Measurements from ENCODE around the gene SAFB2. TPM values are rescaled to one million over a fixed set of nuclear protein-coding genes. Genes with fewer than 3 reads are reported as not detected.

SAFB2 gene
- total and polyA plus RNA-seq, 8 donors, result 38.5 to 237 (median 83.7) TPM

GRCh38 chr19:5652261-5652660 lies 29.7 kb upstream of the SAFB2 start:
- Histone ChIP-seq H3K4me3 (no peak overlapping the region), H3K27ac (no peak overlapping the region), H3K9me3 (no peaks in the 10 kb centered on the region), H3K36me3 (peaks cover 90 to 93% (median 93%) of the 10 kb centered on the region in 4 donors), H3K27me3 (no peaks in the 10 kb centered on the region), H3K4me1 (no peaks in the 10 kb centered on the region)
- WGBS, 5 donors, result 89 to 95% (median 93%) methylated on average over 9 to 10 of the region's 10 CpGs
- TF ChIP-seq EP300 (IDR thresholded peaks at IDR 0.05) (no peak), POLR2AphosphoS5 (IDR thresholded peaks at IDR 0.05) (no peak), POLR2A (IDR thresholded peaks at IDR 0.05) (no peak)
- TF ChIP-seq, protein P1, sequence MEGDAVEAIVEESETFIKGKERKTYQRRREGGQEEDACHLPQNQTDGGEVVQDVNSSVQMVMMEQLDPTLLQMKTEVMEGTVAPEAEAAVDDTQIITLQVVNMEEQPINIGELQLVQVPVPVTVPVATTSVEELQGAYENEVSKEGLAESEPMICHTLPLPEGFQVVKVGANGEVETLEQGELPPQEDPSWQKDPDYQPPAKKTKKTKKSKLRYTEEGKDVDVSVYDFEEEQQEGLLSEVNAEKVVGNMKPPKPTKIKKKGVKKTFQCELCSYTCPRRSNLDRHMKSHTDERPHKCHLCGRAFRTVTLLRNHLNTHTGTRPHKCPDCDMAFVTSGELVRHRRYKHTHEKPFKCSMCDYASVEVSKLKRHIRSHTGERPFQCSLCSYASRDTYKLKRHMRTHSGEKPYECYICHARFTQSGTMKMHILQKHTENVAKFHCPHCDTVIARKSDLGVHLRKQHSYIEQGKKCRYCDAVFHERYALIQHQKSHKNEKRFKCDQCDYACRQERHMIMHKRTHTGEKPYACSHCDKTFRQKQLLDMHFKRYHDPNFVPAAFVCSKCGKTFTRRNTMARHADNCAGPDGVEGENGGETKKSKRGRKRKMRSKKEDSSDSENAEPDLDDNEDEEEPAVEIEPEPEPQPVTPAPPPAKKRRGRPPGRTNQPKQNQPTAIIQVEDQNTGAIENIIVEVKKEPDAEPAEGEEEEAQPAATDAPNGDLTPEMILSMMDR (IDR thresholded peaks at IDR 0.05), result no peak
- intact Hi-C loops (cut with DNase I; ENCODE audit: low total_unique reads), result no loop called here
- DNase-seq, result no peak

GRCh38 chr19:5651361-5651760 lies 28.8 kb upstream of the SAFB2 start:
- Histone ChIP-seq H3K9me3 (no peaks in the 10 kb centered on the region), H3K36me3 (peaks cover 92 to 93% (median 93%) of the 10 kb centered on the region in 4 donors), H3K4me1 (no peaks in the 10 kb centered on the region), H3K27ac (no peak overlapping the region), H3K27me3 (no peaks in the 10 kb centered on the region), H3K4me3 (no peak overlapping the region)
- WGBS, 5 donors, result 69 to 100% (median 97%) methylated on average over 3 to 5 of the region's 5 CpGs
- DNase-seq, result no peak
- intact Hi-C loops (cut with DNase I; ENCODE audit: low total_unique reads), result no loop called here
- TF ChIP-seq POLR2A (IDR thresholded peaks at IDR 0.05) (no peak), POLR2AphosphoS5 (IDR thresholded peaks at IDR 0.05) (no peak), EP300 (IDR thresholded peaks at IDR 0.05) (no peak)
- TF ChIP-seq, protein P1 (IDR thresholded peaks at IDR 0.05), result no peak

DNA sequence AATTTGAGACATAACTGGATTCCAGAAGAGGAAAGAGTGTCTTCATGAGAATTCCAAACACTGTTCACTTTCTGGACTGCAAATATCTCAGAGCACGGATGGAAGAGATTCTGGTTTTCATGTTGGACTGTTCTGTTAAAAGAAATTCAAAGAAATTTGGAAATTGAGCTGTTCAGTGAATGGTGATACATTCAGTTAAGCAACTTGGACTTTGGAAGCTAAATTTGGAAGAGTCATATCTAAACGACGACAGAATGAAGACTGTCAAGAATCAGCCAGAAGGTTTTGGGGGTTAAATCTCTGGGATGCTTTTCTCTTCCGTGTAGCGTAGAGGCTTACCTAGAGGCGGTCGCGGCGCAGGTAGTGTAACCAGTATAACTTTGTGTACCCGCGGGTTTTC lies 25.9 kb upstream of the SAFB2 start:
- Histone ChIP-seq H3K27ac (no peak overlapping the region), H3K36me3 (peaks cover 75 to 93% (median 93%) of the 10 kb centered on the region in 4 donors), H3K27me3 (no peaks in the 10 kb centered on the region), H3K4me1 (peaks cover 0 to 10% (median 0%) of the 10 kb centered on the region in 4 donors), H3K9me3 (no peaks in the 10 kb centered on the region), H3K4me3 (no peak overlapping the region)
- DNase-seq, result no peak
- TF ChIP-seq POLR2AphosphoS5 (IDR thresholded peaks at IDR 0.05) (no peak), POLR2A (IDR thresholded peaks at IDR 0.05) (no peak), EP300 (IDR thresholded peaks at IDR 0.05) (no peak)
- TF ChIP-seq, protein P1 (IDR thresholded peaks at IDR 0.05), result no peak
- intact Hi-C loops (cut with DNase I; ENCODE audit: low total_unique reads), result no loop called here
- WGBS, 5 donors, result 92 to 96% (median 95%) methylated on average over 9 to 11 of the region's 11 CpGs

DNA sequence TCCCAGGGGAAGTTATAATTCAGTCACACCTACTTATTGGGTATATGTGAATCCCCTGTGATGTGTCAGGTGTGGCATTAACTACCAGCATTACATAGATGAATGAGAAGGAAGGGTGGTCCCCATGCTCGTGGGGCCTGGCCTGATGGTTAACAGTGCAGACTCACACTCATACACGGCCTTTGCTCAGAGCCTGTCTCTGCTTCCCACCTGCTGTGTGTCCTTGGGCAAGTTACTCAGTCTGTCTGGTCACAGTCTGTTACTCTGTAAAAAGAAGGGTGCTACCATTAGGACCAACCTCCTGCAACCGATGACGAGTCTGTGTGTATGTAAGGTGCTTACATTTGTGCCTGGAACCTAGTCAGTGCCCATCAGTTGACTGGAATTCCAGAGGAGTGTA lies 24.1 kb upstream of the SAFB2 start:
- intact Hi-C loops (cut with DNase I; ENCODE audit: low total_unique reads), result no loop called here
- Histone ChIP-seq H3K9me3 (no peaks in the 10 kb centered on the region), H3K36me3 (peaks cover 67 to 93% (median 93%) of the 10 kb centered on the region in 4 donors), H3K4me3 (no peak overlapping the region), H3K4me1 (peaks cover 0 to 22% (median 0%) of the 10 kb centered on the region in 4 donors), H3K27ac (no peak overlapping the region), H3K27me3 (no peaks in the 10 kb centered on the region)
- TF ChIP-seq, protein P1 (IDR thresholded peaks at IDR 0.05), result no peak
- TF ChIP-seq POLR2A (IDR thresholded peaks at IDR 0.05) (no peak), POLR2AphosphoS5 (IDR thresholded peaks at IDR 0.05) (no peak), EP300 (IDR thresholded peaks at IDR 0.05) (no peak)
- WGBS, 5 donors, result 88 to 95% (median 93%) methylated on average over 3 to 4 of the region's 4 CpGs
- no peak for DNase-seq

Measured in stomach (tissue), 9 donors.